Panc1 (cell line): ENCODE data around the gene ZFHX3.
"Not testable (repeated sequence)": the region's sequence is repeated elsewhere in the genome, so short reads cannot be mapped to it uniquely, and the experiment has no call there.

Source experiments
- CTCF ChIP-seq: fragments of 450-650 bp; IDR thresholded peaks from 2 replicates; pipeline ENCODE4 v1.5.1; 2017; ENCODE audit warnings: mild to moderate bottlenecking
- POLR2AphosphoS5 ChIP-seq: IDR thresholded peaks from 2 replicates; pipeline ENCODE4 v1.6.1; 2012; ENCODE audit warnings: mild to moderate bottlenecking, low read depth, low read length, moderate library complexity
- TCF7L2 ChIP-seq: IDR thresholded peaks from 2 replicates; pipeline ENCODE4 v1.6.1; 2011; ENCODE audit warnings: mild to moderate bottlenecking, low read depth, low read length, inconsistent platforms

GRCh38 chr16:73072051-73072450 lies 24.1 kb upstream of the ZFHX3 start:
- not testable (repeated sequence) for TF ChIP-seq CTCF, POLR2AphosphoS5, TCF7L2
